GM21447 (cell line): ENCODE results near the gene IVD.

Experiments
- ATAC-seq: cut with Tn5 transposase; IDR thresholded peaks from one replicate; pipeline ENCODE4 v1.9.1; 2021; ENCODE audit not compliant: unreplicated experiment

The IVD gene

GRCh38 chr15:40405501-40406381 lies at the start of gene IVD:
Gene IVD, plus strand, starts transcription at chr15:40405795. Its CDS starts 33 bp downstream, at chr15:40405828.
- ATAC-seq, result peak; percentile 79

GRCh38 chr15:40355976-40356585 lies 49.5 kb upstream of the IVD start:
- ATAC-seq, result no peak

DNA sequence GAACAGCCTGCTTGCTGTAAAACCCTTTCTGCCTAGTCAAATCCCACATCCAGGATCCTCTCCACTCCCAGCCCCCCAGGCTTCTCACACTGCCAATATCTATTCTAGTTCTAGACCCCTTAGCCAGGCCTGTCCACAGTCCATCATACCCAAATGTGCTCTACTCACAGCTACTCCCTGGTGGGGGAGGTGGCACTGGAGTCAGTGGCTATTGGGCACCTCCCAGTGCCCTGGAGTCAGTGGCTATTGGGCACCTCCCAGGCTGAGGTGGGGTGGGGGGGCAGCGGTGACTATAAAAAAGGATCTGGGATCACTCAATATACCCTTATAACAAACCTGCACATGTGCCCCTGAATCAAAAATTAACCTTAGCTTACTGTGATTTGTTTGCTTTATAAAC lies 48.3 kb upstream of the IVD start:
- no peak for ATAC-seq

DNA sequence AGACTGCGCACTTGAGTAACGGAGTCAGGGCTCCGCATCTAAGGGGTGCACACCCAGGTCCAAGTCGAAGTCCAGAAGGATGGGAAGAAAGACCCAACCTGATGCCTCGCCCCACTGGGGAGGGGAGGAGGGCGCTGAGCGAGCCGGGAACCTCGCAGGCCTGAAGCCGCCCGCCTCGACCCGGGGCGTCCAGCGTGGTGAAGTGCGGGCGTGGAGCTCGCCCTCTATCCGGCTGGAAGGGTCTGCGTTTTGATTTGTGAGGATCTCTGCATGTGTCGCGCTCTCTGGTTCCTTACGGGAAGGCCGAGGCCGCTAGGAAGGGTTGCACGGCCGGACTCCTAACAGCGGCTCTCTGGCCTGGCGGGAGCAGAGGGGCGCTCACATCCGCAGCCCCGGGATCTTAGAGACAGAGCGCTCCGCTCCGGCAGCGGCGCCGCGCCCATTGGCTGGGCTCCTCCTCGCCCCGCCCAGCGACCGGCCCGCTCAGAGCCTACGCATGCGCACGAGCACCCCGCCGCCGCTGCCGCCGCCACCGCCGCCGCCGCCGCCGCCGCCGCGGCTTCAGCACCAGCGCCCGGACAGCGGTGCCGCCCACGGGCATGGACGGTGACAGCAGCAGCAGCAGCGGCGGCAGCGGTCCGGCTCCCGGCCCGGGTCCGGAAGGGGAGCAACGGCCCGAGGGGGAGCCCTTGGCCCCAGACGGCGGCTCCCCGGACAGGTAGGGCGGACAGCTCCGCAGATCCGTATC lies 47.7 kb upstream of the IVD start, which contains the start of gene DISP2:
Gene DISP2, plus strand, starts transcription at position 497 of the 748 bp plus-strand sequence. Its CDS starts 103 bp downstream, at position 600.
- ATAC-seq, result peak; percentile 71

- peak; percentile 28 for ATAC-seq
These were observed 46.9 kb upstream of the IVD start for GRCh38 chr15:40358471-40359353.

DNA sequence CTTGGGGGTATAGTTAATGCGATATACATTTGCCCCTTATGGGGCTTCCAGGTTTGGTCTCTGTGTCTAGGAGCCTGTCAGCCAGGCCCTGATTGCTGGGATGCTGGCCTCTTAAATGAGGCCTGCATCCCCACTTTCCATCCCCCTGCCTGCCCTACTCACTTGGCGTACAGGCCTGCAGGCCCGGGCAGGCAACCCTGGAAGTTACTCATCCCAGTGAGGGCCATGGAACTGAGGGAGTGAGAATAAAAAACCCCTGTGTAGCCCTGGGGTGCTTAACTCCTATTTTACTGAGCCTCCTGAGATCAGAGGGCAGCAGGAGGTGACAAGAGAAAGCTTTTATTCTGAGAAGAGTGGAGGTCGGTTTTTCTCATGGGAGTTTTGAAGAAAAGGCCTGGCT lies 45.6 kb upstream of the IVD start:
- no peak for ATAC-seq

- ATAC-seq, result no peak
These were observed 44.0 kb upstream of the IVD start for GRCh38 chr15:40361640-40362039.

- ATAC-seq, result no peak
These were observed 42.0 kb upstream of the IVD start for GRCh38 chr15:40363611-40364010.

DNA sequence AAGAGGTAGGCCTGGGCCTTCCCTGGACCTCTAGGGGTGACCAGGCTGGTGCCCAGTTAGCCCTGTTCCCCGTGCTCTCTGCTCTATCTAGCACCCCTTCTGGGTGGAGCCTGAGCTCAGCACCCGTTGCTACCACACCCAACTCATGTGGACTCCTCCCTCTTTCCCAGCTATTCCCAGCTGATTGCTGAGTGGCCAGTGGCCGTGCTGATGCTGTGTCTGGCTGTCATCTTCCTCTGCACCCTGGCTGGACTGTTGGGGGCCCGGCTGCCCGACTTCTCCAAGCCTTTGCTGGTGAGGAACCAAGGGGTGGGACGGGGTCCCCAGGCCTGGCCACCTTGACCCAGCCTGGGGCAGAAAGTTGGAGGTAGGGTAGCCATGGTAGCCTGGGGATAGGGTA lies 41.3 kb upstream of the IVD start:
- ATAC-seq, result no peak

- ATAC-seq, result no peak
These were observed 40.6 kb upstream of the IVD start for GRCh38 chr15:40365016-40365415.

GRCh38 chr15:40365624-40366456 lies 39.8 kb upstream of the IVD start:
- ATAC-seq, result no peak

DNA sequence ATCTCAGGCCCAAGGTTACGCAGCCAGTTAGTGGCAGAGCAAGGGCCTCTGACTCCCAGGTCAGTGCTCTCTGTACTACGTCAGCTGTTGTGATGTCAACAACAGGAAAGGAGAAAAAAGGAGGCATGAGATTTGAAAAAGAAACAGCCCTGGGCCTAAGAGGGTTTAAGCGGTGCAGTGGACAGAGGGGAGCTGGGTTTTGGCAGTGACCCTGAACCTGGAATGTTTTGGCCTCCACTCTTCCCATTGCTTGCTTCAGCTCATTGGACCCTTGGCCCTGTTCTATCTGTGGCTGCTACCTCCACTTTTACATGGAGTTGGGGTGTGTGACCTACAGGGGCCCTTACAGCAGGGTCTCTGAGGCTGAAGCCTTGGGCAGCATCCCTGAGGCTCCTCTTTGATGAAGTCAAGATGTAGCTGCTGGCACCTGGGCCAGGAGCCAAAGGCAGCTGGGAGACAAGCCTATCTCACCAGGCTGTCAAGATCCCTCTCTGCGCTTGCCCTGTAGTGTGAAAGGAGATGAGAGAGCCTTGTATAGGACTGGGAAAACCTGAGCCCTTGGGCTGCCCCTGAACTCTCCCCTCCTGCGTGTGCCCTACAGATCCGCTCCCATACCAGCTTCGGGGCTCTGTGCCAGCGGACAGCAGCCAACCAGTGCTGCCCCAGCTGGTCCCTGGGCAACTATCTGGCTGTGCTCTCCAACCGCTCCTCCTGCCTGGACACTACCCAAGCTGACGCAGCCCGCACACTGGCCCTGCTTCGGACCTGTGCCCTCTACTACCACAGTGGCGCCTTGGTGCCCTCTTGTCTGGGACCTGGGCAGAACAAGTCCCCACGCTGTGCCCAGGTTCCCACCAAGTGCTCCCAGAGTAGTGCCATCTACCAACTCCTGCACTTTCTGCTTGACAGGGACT lies 38.9 kb upstream of the IVD start:
- no peak for ATAC-seq

DNA sequence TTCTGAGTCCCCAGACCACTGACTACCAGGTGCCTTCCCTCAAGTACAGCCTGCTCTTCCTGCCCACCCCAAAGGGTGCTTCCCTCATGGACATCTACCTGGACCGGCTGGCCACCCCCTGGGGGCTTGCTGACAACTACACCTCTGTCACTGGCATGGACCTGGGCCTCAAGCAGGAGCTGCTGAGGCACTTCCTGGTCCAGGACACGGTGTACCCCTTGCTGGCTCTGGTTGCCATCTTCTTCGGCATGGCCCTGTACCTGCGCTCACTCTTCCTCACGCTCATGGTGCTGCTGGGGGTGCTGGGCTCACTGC lies 38.3 kb upstream of the IVD start:
- no peak for ATAC-seq

DNA sequence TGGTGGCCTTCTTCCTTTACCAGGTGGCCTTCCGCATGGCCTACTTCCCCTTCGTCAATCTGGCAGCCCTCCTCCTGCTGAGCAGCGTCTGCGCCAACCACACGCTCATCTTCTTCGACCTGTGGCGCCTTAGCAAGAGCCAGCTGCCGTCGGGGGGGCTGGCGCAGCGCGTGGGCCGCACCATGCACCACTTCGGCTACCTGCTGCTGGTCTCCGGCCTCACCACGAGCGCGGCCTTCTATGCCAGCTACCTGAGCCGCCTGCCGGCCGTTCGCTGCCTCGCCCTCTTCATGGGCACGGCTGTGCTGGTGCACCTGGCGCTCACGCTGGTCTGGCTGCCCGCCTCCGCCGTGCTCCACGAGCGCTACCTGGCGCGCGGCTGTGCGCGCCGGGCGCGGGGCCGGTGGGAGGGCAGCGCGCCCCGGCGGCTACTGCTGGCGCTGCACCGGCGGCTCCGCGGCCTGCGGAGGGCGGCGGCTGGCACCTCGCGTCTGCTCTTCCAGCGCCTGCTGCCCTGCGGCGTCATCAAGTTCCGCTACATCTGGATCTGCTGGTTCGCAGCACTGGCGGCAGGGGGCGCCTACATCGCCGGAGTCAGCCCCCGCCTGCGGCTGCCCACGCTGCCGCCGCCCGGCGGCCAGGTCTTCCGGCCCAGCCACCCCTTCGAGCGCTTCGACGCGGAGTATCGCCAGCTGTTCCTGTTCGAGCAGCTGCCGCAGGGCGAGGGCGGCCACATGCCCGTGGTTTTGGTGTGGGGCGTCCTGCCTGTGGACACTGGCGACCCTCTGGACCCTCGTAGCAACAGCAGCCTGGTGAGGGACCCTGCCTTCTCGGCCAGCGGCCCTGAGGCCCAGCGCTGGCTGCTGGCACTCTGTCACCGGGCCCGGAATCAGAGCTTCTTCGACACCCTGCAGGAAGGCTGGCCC lies 37.6 kb upstream of the IVD start:
- ATAC-seq, result peak; percentile 90

GRCh38 chr15:40368719-40369473 lies 36.7 kb upstream of the IVD start:
- no peak for ATAC-seq

DNA sequence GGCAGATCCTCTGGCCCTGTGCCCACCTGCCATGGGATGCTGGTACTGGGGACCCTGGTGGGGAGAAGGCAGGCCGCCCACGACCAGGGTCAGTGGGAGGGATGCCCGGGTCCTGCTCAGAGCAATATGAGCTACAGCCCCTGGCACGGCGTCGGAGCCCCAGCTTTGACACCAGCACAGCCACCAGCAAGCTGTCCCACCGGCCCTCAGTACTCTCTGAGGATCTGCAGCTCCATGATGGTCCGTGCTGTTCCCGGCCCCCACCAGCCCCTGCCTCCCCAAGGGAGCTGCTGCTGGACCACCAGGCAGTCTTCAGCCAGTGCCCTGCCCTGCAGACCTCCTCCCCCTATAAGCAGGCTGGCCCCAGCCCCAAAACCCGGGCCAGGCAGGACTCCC lies 36.1 kb upstream of the IVD start:
- no peak for ATAC-seq

- ATAC-seq, result no peak
These were observed 35.6 kb upstream of the IVD start for GRCh38 chr15:40369971-40370370.
